ENCODE measurements around the gene BTBD16. TPM values are rescaled to one million over a fixed set of nuclear protein-coding genes. Genes with fewer than 3 reads are reported as not detected.

The BTBD16 gene
- total and polyA plus RNA-seq, 2 donors (not counting 3 experiments of a cell fraction or from before 2014, with no cell fraction given): 0.04 TPM; not detected in 1

GRCh38 chr10:122343135-122343800, 72.2 kb downstream of the BTBD16 start:
- DNase-seq (ENCODE audit: low read depth, low spot score): no peak
- no peaks in the 10 kb centered on the region for H3K27me3 ChIP-seq (ENCODE audit: control insufficient read depth in 2 of 2, insufficient read depth in 2 of 2, low read length in 2 of 2)
- H3K79me2 ChIP-seq (ENCODE audit: control insufficient read depth, insufficient read depth, low read length): no peaks in the 10 kb centered on the region
- H2AFZ ChIP-seq (ENCODE audit: low read depth, low read length): no peak overlapping the region
- H3K4me2 ChIP-seq (ENCODE audit: insufficient read depth, low read length): no peak overlapping the region
- no peaks in the 10 kb centered on the region for H4K20me1 ChIP-seq (replicated peaks; ENCODE audit: control insufficient read depth, extremely low read depth, insufficient read depth, low read length)
- ChIA-PET CTCF (interaction anchor here (0.7 to 5.8 kb wide), 21 partner anchors 10 to 223 kb away, joined by 3 to 54 read pairs (median 4); partner anchors contain the start of gene PLEKHA1), POLR2A (no interaction called here)
- dilution Hi-C loops (cut with MboI; ENCODE audit: extremely low pct_ligation_motif_present, low sequenced_read_pairs) (no loop called here), intact Hi-C loops (cut with micrococcal nuclease) (loop anchor here (2.0 kb wide), 1 partner anchor 32 kb away; no protein-coding TSS in a partner anchor)
- H3K27ac ChIP-seq (ENCODE audit: insufficient read depth, low read depth, low read length): no peak overlapping the region
- H3K9me1 ChIP-seq (replicated peaks; ENCODE audit: control insufficient read depth, extremely low read depth, insufficient read depth, low read length): no peaks in the 10 kb centered on the region
- H3K4me3 ChIP-seq (replicated peaks in 1 of 3; ENCODE audit: insufficient read depth in 1 of 3, low read depth in 1 of 3, low read length in 3 of 3): no peak overlapping the region
- no peaks in the 10 kb centered on the region for H3K9me3 ChIP-seq (replicated peaks; ENCODE audit: control insufficient read depth, insufficient read depth, low read length)
- no peak for FAIRE-seq
- no peak overlapping the region for H3K9ac ChIP-seq (replicated peaks; ENCODE audit: extremely low read depth, insufficient read depth, low read length)
- H3K4me1 ChIP-seq (ENCODE audit: control insufficient read depth, extremely low read depth, insufficient read depth, low read length): no peaks in the 10 kb centered on the region
- H3K36me3 ChIP-seq (ENCODE audit: control insufficient read depth in 2 of 2, extremely low read depth in 1 of 2, insufficient read depth in 2 of 2, low read length in 2 of 2): no peaks in the 10 kb centered on the region
- BruUV-seq (replicated peaks): no TSS peak
- TF ChIP-seq, protein P1, sequence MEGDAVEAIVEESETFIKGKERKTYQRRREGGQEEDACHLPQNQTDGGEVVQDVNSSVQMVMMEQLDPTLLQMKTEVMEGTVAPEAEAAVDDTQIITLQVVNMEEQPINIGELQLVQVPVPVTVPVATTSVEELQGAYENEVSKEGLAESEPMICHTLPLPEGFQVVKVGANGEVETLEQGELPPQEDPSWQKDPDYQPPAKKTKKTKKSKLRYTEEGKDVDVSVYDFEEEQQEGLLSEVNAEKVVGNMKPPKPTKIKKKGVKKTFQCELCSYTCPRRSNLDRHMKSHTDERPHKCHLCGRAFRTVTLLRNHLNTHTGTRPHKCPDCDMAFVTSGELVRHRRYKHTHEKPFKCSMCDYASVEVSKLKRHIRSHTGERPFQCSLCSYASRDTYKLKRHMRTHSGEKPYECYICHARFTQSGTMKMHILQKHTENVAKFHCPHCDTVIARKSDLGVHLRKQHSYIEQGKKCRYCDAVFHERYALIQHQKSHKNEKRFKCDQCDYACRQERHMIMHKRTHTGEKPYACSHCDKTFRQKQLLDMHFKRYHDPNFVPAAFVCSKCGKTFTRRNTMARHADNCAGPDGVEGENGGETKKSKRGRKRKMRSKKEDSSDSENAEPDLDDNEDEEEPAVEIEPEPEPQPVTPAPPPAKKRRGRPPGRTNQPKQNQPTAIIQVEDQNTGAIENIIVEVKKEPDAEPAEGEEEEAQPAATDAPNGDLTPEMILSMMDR (IDR thresholded peaks at IDR 0.05; ENCODE audit: extremely low read depth in 1 of 2, insufficient read depth in 1 of 2, low read depth in 1 of 2, low read length in 2 of 2): no peak
- TF ChIP-seq POLR2A (IDR thresholded peaks at IDR 0.05; ENCODE audit: low read depth, low read length) (no peak), EZH2 (IDR thresholded peaks at IDR 0.05; ENCODE audit: borderline replicate concordance, low read depth, low read length, severe bottlenecking) (no peak), GATA2 (IDR thresholded peaks at IDR 0.05; ENCODE audit: insufficient read depth, insufficient read length, low read depth, low read length) (no peak), FOS (IDR thresholded peaks at IDR 0.05; ENCODE audit: borderline replicate concordance, insufficient read depth, low read length) (no peak), POLR2AphosphoS5 (IDR thresholded peaks at IDR 0.05; ENCODE audit: insufficient read depth, low read depth, low read length) (no peak), JUN (IDR thresholded peaks at IDR 0.05; ENCODE audit: borderline replicate concordance, insufficient read depth, insufficient read length, low read depth) (no peak)
